Endothelial cell of umbilical vein (primary cell): ENCODE data around the gene SH3PXD2B. TPM values are rescaled to one million over a fixed set of nuclear protein-coding genes. Genes with fewer than 3 reads are reported as not detected.

Experiments used
- BruUV-seq: library from RNA; stranded (reverse); fragments of 400-500 nt; replicated peaks from 2 replicates; lab custom pipeline; 2021; lab: Mats Ljungman, UMichigan
- CTCF ChIA-PET: fragments of 300-600, 350-600 bp; sonication (Branson Sonifier 250); formaldehyde crosslinking; loops from one replicate; lab custom pipeline; 2021; ENCODE audit warnings: antibody characterized with exemption, inconsistent platforms; lab: Charles Lee
- POLR2A ChIA-PET: fragments of 300-600, 350-600 bp; sonication (Branson Sonifier 250); formaldehyde crosslinking; loops from one replicate; lab custom pipeline; 2021; ENCODE audit warnings: antibody characterized with exemption, inconsistent platforms; lab: Charles Lee
- DNase-seq: peaks from one replicate; pipeline ENCODE4 v3.0.0-alpha.2; 2011; ENCODE audit warnings: low read depth, low spot score
- FAIRE-seq: peaks from 2 replicates; lab custom pipeline; 2011; peaks lifted over from hg19 to GRCh38; lab: Jason Lieb, UNC
- H2AFZ ChIP-seq: 2 replicates; pipeline ENCODE4 v1.6.0; 2012; ENCODE audit warnings: low read depth, low read length, control low read depth, inconsistent platforms
- H3K27ac ChIP-seq: 2 replicates; pipeline ENCODE4 v1.5.1; 2011; ENCODE audit warnings: low read depth, mild to moderate bottlenecking, control low read depth, low read length, moderate library complexity; ENCODE audit not compliant: insufficient read depth
- H3K27me3 ChIP-seq, 2 experiments: 2 replicates each; pipeline versions ENCODE4 v1.6.0 to v1.6.1; 2011; ENCODE audit warnings: low read length in 2 of 2, mixed read lengths in 1 of 2; ENCODE audit not compliant: control insufficient read depth in 2 of 2, insufficient read depth in 2 of 2
- H3K36me3 ChIP-seq, 2 experiments: 2 replicates in 1 of 2; 3 replicates in 1 of 2; pipeline ENCODE4 v1.5.1; 2011; ENCODE audit warnings: low read length in 2 of 2, mild to moderate bottlenecking in 1 of 2, moderate library complexity in 1 of 2; ENCODE audit not compliant: control insufficient read depth in 2 of 2, insufficient read depth in 2 of 2; ENCODE audit errors: extremely low read depth in 1 of 2
- H3K4me1 ChIP-seq: 3 replicates; pipeline ENCODE4 v1.5.1; 2011; ENCODE audit warnings: mild to moderate bottlenecking, low read length; ENCODE audit not compliant: control insufficient read depth, insufficient read depth; ENCODE audit errors: extremely low read depth
- H3K4me2 ChIP-seq: 2 replicates; pipeline ENCODE4 v1.6.1; 2011; ENCODE audit warnings: low read length, control low read depth, mixed read lengths; ENCODE audit not compliant: insufficient read depth
- H3K4me3 ChIP-seq, 3 experiments: fragments of 200-600 bp in 1 of 3; sonication (generic), shearing (Covaris generic) in 1 of 3; replicated peaks in 1 of 3; 2 replicates each; pipeline ENCODE4 v1.5.1; 2011 to 2016; ENCODE audit warnings: control low read depth in 3 of 3, low read length in 3 of 3, mild to moderate bottlenecking in 2 of 3, inconsistent platforms in 1 of 3, low read depth in 1 of 3, moderate library complexity in 1 of 3; ENCODE audit not compliant: insufficient read depth in 1 of 3
- H3K79me2 ChIP-seq: 2 replicates; pipeline ENCODE4 v1.6.0; 2012; ENCODE audit warnings: low read length, inconsistent platforms; ENCODE audit not compliant: control insufficient read depth, insufficient read depth
- H3K9ac ChIP-seq: replicated peaks from 2 replicates; pipeline ENCODE3; 2011; ENCODE audit warnings: low read length, control low read depth; ENCODE audit not compliant: insufficient read depth; ENCODE audit errors: extremely low read depth
- H3K9me1 ChIP-seq: replicated peaks from 3 replicates; pipeline ENCODE4 v1.6.0; 2011; ENCODE audit warnings: mild to moderate bottlenecking, low read length; ENCODE audit not compliant: control insufficient read depth, insufficient read depth; ENCODE audit errors: extremely low read depth
- H3K9me3 ChIP-seq: replicated peaks from 2 replicates; pipeline ENCODE4 v1.5.1; 2012; ENCODE audit warnings: low read length, inconsistent platforms; ENCODE audit not compliant: control insufficient read depth, insufficient read depth
- H4K20me1 ChIP-seq: replicated peaks from 2 replicates; pipeline ENCODE3; 2011; ENCODE audit warnings: mild to moderate bottlenecking, low read length; ENCODE audit not compliant: control insufficient read depth, insufficient read depth; ENCODE audit errors: extremely low read depth
- CTCF ChIP-seq, 2 donors: IDR thresholded peaks; 1 replicate in 1 of 2; 2 replicates in 1 of 2; pipeline ENCODE4 v1.5.1; 2011; ENCODE audit warnings: low read length in 2 of 2, mild to moderate bottlenecking in 2 of 2, moderate library complexity in 2 of 2, control low read depth in 1 of 2, inconsistent platforms in 1 of 2, low read depth in 1 of 2; ENCODE audit not compliant: insufficient read depth in 1 of 2; ENCODE audit errors: extremely low read depth in 1 of 2
- EZH2 ChIP-seq: IDR thresholded peaks from 2 replicates; pipeline ENCODE4 v1.6.1; 2012; ENCODE audit warnings: borderline replicate concordance, low read depth, mild to moderate bottlenecking, moderate library complexity, low read length, inconsistent platforms; ENCODE audit not compliant: severe bottlenecking
- FOS ChIP-seq: IDR thresholded peaks from 2 replicates; pipeline ENCODE4 v1.6.1; 2011; ENCODE audit warnings: mild to moderate bottlenecking, low read length, moderate library complexity, borderline replicate concordance; ENCODE audit not compliant: insufficient read depth
- GATA2 ChIP-seq: IDR thresholded peaks from 2 replicates; pipeline ENCODE4 v1.7.0; 2011; ENCODE audit warnings: low read depth, mild to moderate bottlenecking, moderate library complexity, mixed read lengths, low read length; ENCODE audit not compliant: insufficient read length, insufficient read depth
- JUN ChIP-seq: IDR thresholded peaks from 2 replicates; pipeline ENCODE4 v1.6.1; 2011; ENCODE audit warnings: borderline replicate concordance, low read depth; ENCODE audit not compliant: insufficient read length, insufficient read depth
- MAX ChIP-seq: IDR thresholded peaks from 2 replicates; pipeline ENCODE4 v1.6.1; 2011; ENCODE audit not compliant: insufficient read depth, insufficient read length
- MYC ChIP-seq: IDR thresholded peaks from one replicate; pipeline ENCODE4 v1.6.1; 2011; ENCODE audit warnings: mild to moderate bottlenecking, low read depth, low read length
- POLR2A ChIP-seq: IDR thresholded peaks from 2 replicates; pipeline ENCODE4 v1.6.1; 2012; ENCODE audit warnings: low read depth, mild to moderate bottlenecking, control low read depth, low read length
- POLR2AphosphoS5 ChIP-seq: IDR thresholded peaks from 2 replicates; pipeline ENCODE4 v1.6.1; 2012; ENCODE audit warnings: low read depth, mild to moderate bottlenecking, control low read depth, low read length, moderate library complexity; ENCODE audit not compliant: insufficient read depth
- dilution Hi-C: fragments of 300-500 bp; cut with MboI; formaldehyde crosslinking; loops from one replicate; pipeline ENCODE4 v1.15.0; 2019; ENCODE audit warnings: low sequenced_read_pairs; ENCODE audit not compliant: extremely low pct_ligation_motif_present
- intact Hi-C: fragments of 100-400 bp; cut with micrococcal nuclease; formaldehyde crosslinking; loops from one replicate; pipeline ENCODE4 v1.10.0; 2022
- polyA plus RNA-seq, 4 experiments: library from polyadenylated mRNA; depleted of rRNA in 3 of 4; stranded (reverse) in 3 of 4; unstranded in 1 of 4; fragments of >200 nt; gene quantifications; 2 replicates each; pipeline versions ENCODE4 v1.2.1 to v1.2.3, GENCODE V29; 2011 to 2012; ENCODE audit warnings: missing spikeins in 1 of 4
- total RNA-seq: library from RNA; stranded (reverse); gene quantifications from 2 replicates; pipeline ENCODE4 v1.2.3, GENCODE V29; 2021

SH3PXD2B gene
- total and polyA plus RNA-seq, 2 donors (not counting 3 experiments of a cell fraction or from before 2014, with no cell fraction given), result 23.5 to 66.3 TPM

GRCh38 chr5:172405226-172406107, 48.9 kb downstream of the SH3PXD2B start:
- no peaks in the 10 kb centered on the region for H3K27me3 ChIP-seq
- peaks cover 17 to 18% of the 10 kb centered on the region in 2 experiments for H3K36me3 ChIP-seq
- FAIRE-seq, result no peak
- dilution Hi-C loops, result no loop called here
- intact Hi-C loops, result no loop called here
- no peak overlapping the region for H3K4me2 ChIP-seq
- TF ChIP-seq GATA2 (no peak), CTCF (IDR thresholded peaks at IDR 0.05; ENCODE audit: extremely low read depth in 1 of 2, insufficient read depth in 1 of 2, low read depth in 1 of 2, low read length in 2 of 2) (no peak), FOS (no peak), POLR2AphosphoS5 (no peak), MAX (no peak), EZH2 (no peak), MYC (no peak), JUN (no peak), POLR2A (no peak)
- H3K9me1 ChIP-seq, result no peaks in the 10 kb centered on the region
- H3K9me3 ChIP-seq, result no peaks in the 10 kb centered on the region
- POLR2A ChIA-PET, result no interaction called here
- DNase-seq, result no peak
- H3K4me1 ChIP-seq, result peaks cover 5% of the 10 kb centered on the region
- H4K20me1 ChIP-seq, result no peaks in the 10 kb centered on the region
- no peak overlapping the region for H3K27ac ChIP-seq
- H3K4me3 ChIP-seq, result no peak overlapping the region
- H3K79me2 ChIP-seq, result peaks cover 6% of the 10 kb centered on the region
- H2AFZ ChIP-seq, result no peak overlapping the region
- CTCF ChIA-PET, result interaction anchor here (1.5 to 2.7 kb wide), 2 partner anchors 10 to 13 kb away, joined by 4 to 5 read pairs; no protein-coding TSS in a partner anchor
- H3K9ac ChIP-seq, result no peak overlapping the region
- no TSS peak for BruUV-seq
